ENCODE data around the gene LY6G6F. TPM values are rescaled to one million over a fixed set of nuclear protein-coding genes. Genes with fewer than 3 reads are reported as not detected.

LY6G6F gene
- total and polyA plus RNA-seq, 2 of the 13 experiments (the other 11 are each of a cell fraction or from before 2014, with no cell fraction given): not detected

GRCh38 chr6:31690231-31691077 is 16.2 kb upstream of the LY6G6F start (continued):
- TF ChIP-seq TFE3 (CRISPR knock-in tag; IDR thresholded peaks at IDR 0.05): no peak
- no peak for TF ChIP-seq ZNF362 (CRISPR knock-in tag; IDR thresholded peaks at IDR 0.05; ENCODE audit: borderline replicate concordance)
- no peak for TF ChIP-seq DZIP1 (CRISPR knock-in tag; IDR thresholded peaks at IDR 0.05)
- no peak for TF ChIP-seq AHR (CRISPR knock-in tag; IDR thresholded peaks at IDR 0.05)
- no peak for TF ChIP-seq POLR2AphosphoS5 (IDR thresholded peaks at IDR 0.05; ENCODE audit: low read depth, low read length)

- Histone ChIP-seq H3K27me3 (ENCODE audit: control insufficient read depth in 1 of 2, insufficient read depth in 2 of 2, low read length in 2 of 2) (no peaks in the 10 kb centered on the region), H3K27ac (ENCODE audit: extremely low read length, insufficient read depth, low read length) (no peak overlapping the region), H3K9me3 (ENCODE audit: low read length) (no peaks in the 10 kb centered on the region), H2AFZ (ENCODE audit: low read length) (no peak overlapping the region), H3K79me2 (ENCODE audit: insufficient read depth, low read length) (no peaks in the 10 kb centered on the region), H3K4me1 (ENCODE audit: insufficient read depth, low read length) (peaks cover 12% of the 10 kb centered on the region; the same call in 1 of the 2 replicates), H3K4me3 (replicated peaks in 1 of 3; ENCODE audit: insufficient read depth in 1 of 3, low read depth in 2 of 3, low read length in 3 of 3) (no peak overlapping the region), H3K4me2 (ENCODE audit: low read depth, low read length) (no peak overlapping the region), H3K9ac (ENCODE audit: insufficient read depth, low read depth, low read length) (no peak overlapping the region), H3K36me3 (replicated peaks in 1 of 2; ENCODE audit: control insufficient read depth in 1 of 2, insufficient read depth in 2 of 2, low read length in 2 of 2) (peaks cover 62 to 75% of the 10 kb centered on the region in 2 experiments), H4K20me1 (ENCODE audit: insufficient read depth, low read length) (no peaks in the 10 kb centered on the region)
- BruUV-seq (replicated peaks): no TSS peak
- over 99% methylated on average over 6 of the region's 6 CpGs for WGBS (ENCODE audit: low lambda C conversion rate)
- in situ Hi-C loops (cut with HindIII; ENCODE audit: extremely low pct_ligation_motif_present, low pct_unique_long_range_greater_than_20kb) (no loop called here), intact Hi-C loops (cut with micrococcal nuclease; ENCODE audit: unreplicated experiment) (no loop called here)
- CTCF ChIA-PET (ENCODE audit: low intra/inter-chr PET ratio, low total read pairs): interaction anchor here (0.5 kb wide), 1 partner anchor 10 kb away, joined by 3 read pairs; the partner anchor contains the start of gene LY6G5C
- POLR2A ChIA-PET: interaction anchor here (1.2 to 4.9 kb wide), 3 partner anchors 11 to 76 kb away, joined by 4 to 22 read pairs (median 4); partner anchors contain the start of gene ABHD16A
- ATAC-seq (no peak), DNase-seq (ENCODE audit: low spot score) (no peak), FAIRE-seq (no peak)
- TF ChIP-seq ZNF850 (CRISPR knock-in tag; conservative IDR thresholded peaks at IDR 0.05): no peak
Observed at GRCh38 chr6:31691078-31691463, 15.6 kb upstream of the LY6G6F start.
